ENCODE results near the gene ANKH. TPM values are rescaled to one million over a fixed set of nuclear protein-coding genes. Genes with fewer than 3 reads are reported as not detected.

The ANKH gene
- polyA plus RNA-seq, 1 donor from 2014 or later: 9.9 TPM

DNA sequence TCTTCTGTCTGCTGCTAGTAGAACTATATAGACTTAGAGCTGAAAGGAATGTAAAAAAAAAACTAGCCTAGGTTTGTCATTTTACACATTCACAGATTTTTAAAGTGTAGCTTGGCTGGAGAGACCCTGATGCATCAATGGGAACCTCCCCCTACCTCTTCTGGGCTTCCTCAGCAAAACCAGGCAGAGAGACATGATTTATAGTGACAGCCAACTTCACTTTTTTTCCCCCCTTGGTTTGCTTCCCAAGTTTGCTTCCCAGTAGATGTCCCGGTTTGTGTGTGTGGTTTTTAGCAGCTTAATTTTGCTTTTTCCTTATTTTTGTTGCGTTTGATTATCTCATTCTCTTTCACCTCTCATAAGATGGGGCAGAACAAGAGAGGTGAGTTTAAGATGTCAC, 205.2 kb downstream of the ANKH start:
- peaks cover 33% of the 10 kb centered on the region for H3K79me2 ChIP-seq (replicated peaks; ENCODE audit: insufficient read depth, low read length)
- H3K9me2 ChIP-seq (ENCODE audit: insufficient read depth, low read length): no peaks in the 10 kb centered on the region
- no peaks in the 10 kb centered on the region for H3K9me3 ChIP-seq (ENCODE audit: low read length)
- no peak overlapping the region for H3K27ac ChIP-seq (ENCODE audit: low read length)
- H3F3A ChIP-seq (ENCODE audit: insufficient read depth, low read length, poor library complexity, severe bottlenecking): no peaks in the 10 kb centered on the region
- no peak overlapping the region for H2AFZ ChIP-seq (ENCODE audit: low read depth, low read length)
- TF ChIP-seq EP300 (conservative IDR thresholded peaks at IDR 0.05; ENCODE audit: poor library complexity, severe bottlenecking): no peak
- TF ChIP-seq EZH2 (IDR thresholded peaks at IDR 0.05; ENCODE audit: borderline replicate concordance, insufficient read depth, low read length, poor library complexity, severe bottlenecking): no peak
- TF ChIP-seq POLR2AphosphoS5 (IDR thresholded peaks at IDR 0.05): no peak
- TF ChIP-seq, protein P1, sequence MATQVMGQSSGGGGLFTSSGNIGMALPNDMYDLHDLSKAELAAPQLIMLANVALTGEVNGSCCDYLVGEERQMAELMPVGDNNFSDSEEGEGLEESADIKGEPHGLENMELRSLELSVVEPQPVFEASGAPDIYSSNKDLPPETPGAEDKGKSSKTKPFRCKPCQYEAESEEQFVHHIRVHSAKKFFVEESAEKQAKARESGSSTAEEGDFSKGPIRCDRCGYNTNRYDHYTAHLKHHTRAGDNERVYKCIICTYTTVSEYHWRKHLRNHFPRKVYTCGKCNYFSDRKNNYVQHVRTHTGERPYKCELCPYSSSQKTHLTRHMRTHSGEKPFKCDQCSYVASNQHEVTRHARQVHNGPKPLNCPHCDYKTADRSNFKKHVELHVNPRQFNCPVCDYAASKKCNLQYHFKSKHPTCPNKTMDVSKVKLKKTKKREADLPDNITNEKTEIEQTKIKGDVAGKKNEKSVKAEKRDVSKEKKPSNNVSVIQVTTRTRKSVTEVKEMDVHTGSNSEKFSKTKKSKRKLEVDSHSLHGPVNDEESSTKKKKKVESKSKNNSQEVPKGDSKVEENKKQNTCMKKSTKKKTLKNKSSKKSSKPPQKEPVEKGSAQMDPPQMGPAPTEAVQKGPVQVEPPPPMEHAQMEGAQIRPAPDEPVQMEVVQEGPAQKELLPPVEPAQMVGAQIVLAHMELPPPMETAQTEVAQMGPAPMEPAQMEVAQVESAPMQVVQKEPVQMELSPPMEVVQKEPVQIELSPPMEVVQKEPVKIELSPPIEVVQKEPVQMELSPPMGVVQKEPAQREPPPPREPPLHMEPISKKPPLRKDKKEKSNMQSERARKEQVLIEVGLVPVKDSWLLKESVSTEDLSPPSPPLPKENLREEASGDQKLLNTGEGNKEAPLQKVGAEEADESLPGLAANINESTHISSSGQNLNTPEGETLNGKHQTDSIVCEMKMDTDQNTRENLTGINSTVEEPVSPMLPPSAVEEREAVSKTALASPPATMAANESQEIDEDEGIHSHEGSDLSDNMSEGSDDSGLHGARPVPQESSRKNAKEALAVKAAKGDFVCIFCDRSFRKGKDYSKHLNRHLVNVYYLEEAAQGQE (IDR thresholded peaks at IDR 0.05; ENCODE audit: borderline replicate concordance): no peak
- TF ChIP-seq SMC3 (conservative IDR thresholded peaks at IDR 0.05; ENCODE audit: poor library complexity): no peak
- no peak for TF ChIP-seq TAF1 (IDR thresholded peaks at IDR 0.05; ENCODE audit: low read depth)
- TF ChIP-seq RAD21 (conservative IDR thresholded peaks at IDR 0.05): no peak
- no peak overlapping the region for H3K4me2 ChIP-seq (ENCODE audit: low read length)
- no peaks in the 10 kb centered on the region for H3K27me3 ChIP-seq (ENCODE audit: insufficient read depth, low read depth, low read length)
- H3K9ac ChIP-seq (ENCODE audit: low read length): no peak overlapping the region
- peak overlapping the region; percentile 97 for H3K4me3 ChIP-seq (ENCODE audit: low read length)
- H3K36me3 ChIP-seq (ENCODE audit: insufficient read depth, low read length): no peaks in the 10 kb centered on the region
- H4K20me1 ChIP-seq (ENCODE audit: insufficient read depth): no peaks in the 10 kb centered on the region

DNA sequence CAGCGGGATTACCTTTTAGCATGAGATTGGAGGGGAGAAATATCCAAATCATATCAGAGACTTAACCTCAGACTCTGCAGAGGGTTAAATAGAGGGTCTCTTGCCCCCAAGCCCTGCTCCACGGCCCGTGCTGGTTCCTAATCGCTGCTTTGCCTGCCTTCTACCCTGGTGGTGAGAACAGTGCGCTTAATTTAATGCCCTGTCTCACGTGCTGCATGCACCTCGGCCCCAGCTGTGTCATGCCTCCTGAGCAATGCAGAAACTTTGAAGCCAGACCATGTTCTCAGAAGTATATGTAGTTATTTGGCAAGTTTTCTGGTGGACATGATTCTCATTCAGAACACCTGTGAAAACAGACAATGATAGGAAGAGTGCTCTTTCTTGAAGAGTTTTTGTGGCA, 205.6 kb downstream of the ANKH start:
- H3K4me2 ChIP-seq (ENCODE audit: low read length): peak overlapping the region; percentile 98
- TF ChIP-seq, protein P2, sequence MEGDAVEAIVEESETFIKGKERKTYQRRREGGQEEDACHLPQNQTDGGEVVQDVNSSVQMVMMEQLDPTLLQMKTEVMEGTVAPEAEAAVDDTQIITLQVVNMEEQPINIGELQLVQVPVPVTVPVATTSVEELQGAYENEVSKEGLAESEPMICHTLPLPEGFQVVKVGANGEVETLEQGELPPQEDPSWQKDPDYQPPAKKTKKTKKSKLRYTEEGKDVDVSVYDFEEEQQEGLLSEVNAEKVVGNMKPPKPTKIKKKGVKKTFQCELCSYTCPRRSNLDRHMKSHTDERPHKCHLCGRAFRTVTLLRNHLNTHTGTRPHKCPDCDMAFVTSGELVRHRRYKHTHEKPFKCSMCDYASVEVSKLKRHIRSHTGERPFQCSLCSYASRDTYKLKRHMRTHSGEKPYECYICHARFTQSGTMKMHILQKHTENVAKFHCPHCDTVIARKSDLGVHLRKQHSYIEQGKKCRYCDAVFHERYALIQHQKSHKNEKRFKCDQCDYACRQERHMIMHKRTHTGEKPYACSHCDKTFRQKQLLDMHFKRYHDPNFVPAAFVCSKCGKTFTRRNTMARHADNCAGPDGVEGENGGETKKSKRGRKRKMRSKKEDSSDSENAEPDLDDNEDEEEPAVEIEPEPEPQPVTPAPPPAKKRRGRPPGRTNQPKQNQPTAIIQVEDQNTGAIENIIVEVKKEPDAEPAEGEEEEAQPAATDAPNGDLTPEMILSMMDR (IDR thresholded peaks at IDR 0.05; ENCODE audit: poor library complexity, severe bottlenecking): no peak
- TF ChIP-seq, protein P1 (IDR thresholded peaks at IDR 0.05; ENCODE audit: borderline replicate concordance): no peak
- TF ChIP-seq TAF1 (IDR thresholded peaks at IDR 0.05; ENCODE audit: low read depth) (no peak), EZH2 (IDR thresholded peaks at IDR 0.05; ENCODE audit: borderline replicate concordance, insufficient read depth, low read length, poor library complexity, severe bottlenecking) (no peak)
- H3K27ac ChIP-seq (ENCODE audit: low read length): no peak overlapping the region
- H3K9ac ChIP-seq (ENCODE audit: low read length): no peak overlapping the region
- no peaks in the 10 kb centered on the region for H3K36me3 ChIP-seq (ENCODE audit: insufficient read depth, low read length)
- H3F3A ChIP-seq (ENCODE audit: insufficient read depth, low read length, poor library complexity, severe bottlenecking): no peaks in the 10 kb centered on the region
- H2AFZ ChIP-seq (ENCODE audit: low read depth, low read length): no peak overlapping the region
- H3K79me2 ChIP-seq (replicated peaks; ENCODE audit: insufficient read depth, low read length): peaks cover 33% of the 10 kb centered on the region
- no peaks in the 10 kb centered on the region for H3K9me2 ChIP-seq (ENCODE audit: insufficient read depth, low read length)
- no peaks in the 10 kb centered on the region for H4K20me1 ChIP-seq (ENCODE audit: insufficient read depth)
- peak overlapping the region; percentile 97 for H3K4me3 ChIP-seq (ENCODE audit: low read length)
- no peaks in the 10 kb centered on the region for H3K27me3 ChIP-seq (ENCODE audit: insufficient read depth, low read depth, low read length)
- no peaks in the 10 kb centered on the region for H3K9me3 ChIP-seq (ENCODE audit: low read length)

Data from neural cell (in vitro differentiated cells).